HG02943 (cell line): ENCODE data around the gene PTPN9.
"Not testable (repeated sequence)": the region's sequence is repeated elsewhere in the genome, so short reads cannot be mapped to it uniquely, and the experiment has no call there.

Source experiments
- ATAC-seq: cut with Tn5 transposase; IDR thresholded peaks from one replicate; pipeline ENCODE4 v1.9.1; 2021; ENCODE audit warnings: mild to moderate bottlenecking, low read depth, moderate library complexity; ENCODE audit not compliant: unreplicated experiment

Gene PTPN9

GRCh38 chr15:75578948-75579920 is at the start of gene PTPN9:
Gene PTPN9 (minus strand): TSS chr15:75579315. CDS start chr15:75578776, 539 bp downstream.
- ATAC-seq = no peak

DNA sequence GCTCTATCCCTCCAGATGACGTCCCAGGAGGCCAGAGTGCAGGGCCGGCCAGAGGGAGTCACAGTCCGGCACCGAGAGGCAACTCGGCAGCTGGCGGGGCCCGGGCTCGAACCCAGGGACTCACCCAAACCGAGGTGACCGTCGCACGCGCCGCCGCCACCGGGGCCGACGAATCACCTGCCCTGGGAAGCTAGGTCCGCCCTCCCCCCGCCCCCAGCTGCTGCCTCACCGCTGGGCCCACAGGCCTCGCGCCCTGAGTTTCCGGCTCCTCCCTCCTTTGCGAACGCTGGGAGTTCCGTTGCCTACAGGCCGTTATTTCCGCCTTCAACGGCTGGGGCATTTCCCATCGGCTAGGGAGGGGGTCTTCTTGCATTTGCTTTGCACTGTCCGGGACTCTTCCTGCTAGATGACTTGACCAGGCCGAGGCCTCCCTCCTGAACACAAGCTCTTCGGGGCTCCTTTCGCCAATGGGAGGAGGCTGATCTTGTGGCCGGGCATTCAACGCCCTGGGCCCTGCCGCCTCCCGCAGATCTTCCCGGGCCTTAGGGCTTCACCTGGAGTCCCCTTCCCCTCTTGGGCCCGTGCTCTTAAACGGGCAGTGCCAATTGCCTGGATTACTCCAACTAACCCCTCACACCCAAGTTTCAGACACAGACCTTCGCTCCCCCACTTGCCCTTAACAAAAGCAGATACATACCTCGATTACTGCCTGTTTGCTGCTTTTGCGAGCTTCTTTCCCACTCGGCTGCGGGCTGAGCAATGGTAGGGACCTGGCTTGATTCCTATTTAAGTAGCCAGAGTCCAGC is 46.6 kb upstream of the PTPN9 start, which contains the start of gene SNUPN:
TSS of gene SNUPN (minus strand) at position 184 of the 806 bp plus-strand sequence. CDS start 4,674 bp downstream, outside the sequence.
- ATAC-seq = peak; percentile 79

GRCh38 chr15:75622505-75622904 is 43.4 kb upstream of the PTPN9 start:
- ATAC-seq = no peak

DNA sequence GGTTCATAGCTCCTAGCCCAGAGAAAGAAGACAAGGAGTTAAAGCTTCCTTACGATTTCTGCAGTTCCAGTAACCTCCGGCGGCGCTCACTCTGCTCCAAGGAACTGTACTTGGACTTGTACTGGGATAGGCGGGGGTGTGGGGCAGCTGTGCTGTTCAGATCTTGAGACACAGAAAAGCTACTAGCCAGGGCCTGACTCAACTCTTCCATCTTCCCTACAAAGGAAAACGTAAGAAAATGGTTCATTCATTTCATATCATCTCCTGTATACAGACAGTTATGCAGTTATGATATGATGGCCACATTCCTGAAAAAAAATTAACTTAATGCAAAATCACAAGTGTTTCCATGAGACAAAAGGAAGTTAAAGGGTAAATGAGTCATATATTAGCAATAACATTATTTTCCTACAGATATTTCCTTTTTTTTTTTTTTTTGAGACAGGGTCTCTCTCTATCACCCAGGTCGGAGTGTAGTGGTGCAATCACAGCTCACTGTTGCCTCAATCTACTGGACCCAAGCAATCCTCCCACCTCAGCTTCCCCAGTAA is 41.8 kb upstream of the PTPN9 start:
- ATAC-seq = no peak

DNA sequence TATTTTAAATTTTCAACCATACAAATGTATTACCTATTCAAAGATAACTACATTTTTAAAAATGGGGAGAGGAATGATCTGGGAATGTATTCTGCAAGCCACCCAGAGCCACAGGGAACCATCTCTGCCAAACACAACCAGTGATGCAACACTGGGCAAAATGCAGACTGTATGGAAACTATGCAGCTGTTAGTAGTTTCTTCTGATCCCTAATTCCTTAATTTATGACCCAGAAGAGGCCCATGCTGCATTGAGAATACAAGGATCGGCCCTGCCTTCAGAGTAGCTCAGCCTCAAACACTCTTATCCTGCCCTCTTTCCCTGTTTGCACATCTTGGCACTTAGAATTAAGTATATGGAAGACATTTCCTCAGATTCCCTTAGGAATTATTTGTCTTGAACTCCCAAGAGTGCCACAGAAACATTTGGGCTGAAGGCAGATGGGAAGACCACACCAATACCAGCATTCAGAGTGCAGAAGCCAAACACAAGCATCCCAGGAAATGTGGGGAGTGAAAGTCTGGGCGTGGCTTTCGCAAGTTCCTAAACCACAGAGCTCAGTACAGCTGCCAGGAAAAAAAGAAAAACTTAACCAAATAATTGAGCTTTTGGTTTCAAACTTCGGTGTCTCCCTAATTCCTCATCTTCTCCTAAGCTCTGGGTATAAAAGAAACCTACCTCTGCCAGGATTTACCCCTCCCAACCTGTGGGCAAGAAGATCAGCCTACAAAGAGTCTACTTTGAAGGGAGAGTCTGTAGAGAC is 41.1 kb upstream of the PTPN9 start:
- no peak for ATAC-seq

GRCh38 chr15:75616766-75617165 is 37.7 kb upstream of the PTPN9 start:
- no peak for ATAC-seq

DNA sequence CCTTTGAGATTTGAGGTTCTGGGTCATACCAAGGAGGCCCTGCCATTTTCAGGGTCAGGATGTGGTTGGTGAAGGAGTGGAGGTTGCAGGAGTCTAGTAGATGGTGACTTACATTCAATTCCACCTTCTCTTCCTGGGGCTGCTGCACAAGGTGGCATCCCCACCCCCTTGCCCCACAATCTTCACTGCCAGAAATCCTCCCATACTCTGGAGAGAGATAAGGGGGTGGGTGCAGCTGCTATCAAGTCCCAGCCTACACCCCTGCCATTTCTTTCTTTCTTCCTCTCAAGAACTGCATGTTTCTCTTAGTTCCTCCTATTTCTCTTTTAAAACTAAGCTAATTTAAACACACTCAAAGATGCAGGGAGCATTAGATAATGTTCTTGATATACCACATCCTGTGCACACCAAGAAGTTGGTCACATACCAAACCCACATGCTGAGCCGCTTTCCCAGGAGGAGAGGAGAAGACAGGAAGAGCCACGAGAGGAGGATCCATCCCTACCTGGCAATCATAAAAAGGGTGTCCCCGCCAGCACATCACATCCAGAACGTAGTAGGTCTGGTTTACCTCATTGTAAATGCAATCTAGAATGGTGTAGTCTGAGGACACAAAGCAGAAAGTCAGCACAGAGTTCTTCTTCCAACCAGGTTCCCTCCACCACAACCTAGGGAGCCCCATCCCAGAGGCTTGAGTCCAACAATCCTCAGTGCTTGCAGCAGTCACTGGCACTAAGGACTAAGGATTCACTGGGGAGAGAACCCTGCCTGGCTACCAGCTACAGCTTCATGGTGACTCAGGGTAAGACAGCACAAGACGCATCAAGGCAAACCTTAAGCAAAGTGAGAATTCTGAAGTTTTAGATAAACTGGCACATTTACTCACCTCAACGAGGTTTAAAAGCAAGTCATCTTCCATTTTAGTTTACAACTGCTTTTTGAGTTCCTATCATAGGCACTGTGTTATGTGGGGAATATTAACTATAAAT is 27.9 kb upstream of the PTPN9 start:
- ATAC-seq = no peak

DNA sequence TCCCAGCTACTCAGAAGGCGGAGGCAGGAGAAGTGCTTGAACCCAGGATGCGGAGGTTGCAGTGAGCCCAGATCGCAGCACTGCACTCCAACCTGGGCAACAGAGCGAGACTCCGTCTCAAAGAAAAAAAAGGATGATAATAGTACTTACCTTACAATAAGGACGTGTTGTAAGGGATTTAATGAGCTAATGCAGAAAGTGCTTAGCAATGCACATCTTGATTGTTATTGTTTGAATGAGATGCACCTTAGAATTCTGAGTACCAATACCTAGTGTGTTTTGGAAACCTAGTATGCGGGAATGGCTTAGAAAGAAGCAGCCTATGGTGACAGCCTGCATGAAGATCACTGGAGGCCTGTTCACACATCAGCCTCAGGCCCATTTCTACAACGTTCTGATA is 26.9 kb upstream of the PTPN9 start:
- no peak for ATAC-seq

GRCh38 chr15:75599401-75599800 is 20.3 kb upstream of the PTPN9 start:
- no peak for ATAC-seq

DNA sequence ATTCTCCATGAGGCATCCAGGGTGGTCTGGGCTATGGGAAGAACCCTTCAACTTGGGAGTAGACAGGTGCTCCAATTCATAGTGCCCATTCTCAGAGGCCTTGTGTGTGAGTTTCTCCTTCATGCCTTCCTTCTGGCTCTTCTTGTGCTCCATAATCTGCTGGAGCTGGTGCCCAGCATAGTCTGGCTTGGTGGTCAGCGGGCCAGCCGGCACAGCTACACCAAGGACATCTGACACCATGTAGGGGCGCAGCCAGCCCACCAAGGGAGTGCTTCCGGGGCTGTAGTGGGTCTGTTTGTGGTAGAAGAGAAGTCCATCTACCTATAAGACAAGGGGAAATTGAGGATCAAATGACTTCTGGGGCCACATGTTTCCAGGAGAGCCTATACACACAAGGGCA is 19.2 kb upstream of the PTPN9 start:
- no peak for ATAC-seq

DNA sequence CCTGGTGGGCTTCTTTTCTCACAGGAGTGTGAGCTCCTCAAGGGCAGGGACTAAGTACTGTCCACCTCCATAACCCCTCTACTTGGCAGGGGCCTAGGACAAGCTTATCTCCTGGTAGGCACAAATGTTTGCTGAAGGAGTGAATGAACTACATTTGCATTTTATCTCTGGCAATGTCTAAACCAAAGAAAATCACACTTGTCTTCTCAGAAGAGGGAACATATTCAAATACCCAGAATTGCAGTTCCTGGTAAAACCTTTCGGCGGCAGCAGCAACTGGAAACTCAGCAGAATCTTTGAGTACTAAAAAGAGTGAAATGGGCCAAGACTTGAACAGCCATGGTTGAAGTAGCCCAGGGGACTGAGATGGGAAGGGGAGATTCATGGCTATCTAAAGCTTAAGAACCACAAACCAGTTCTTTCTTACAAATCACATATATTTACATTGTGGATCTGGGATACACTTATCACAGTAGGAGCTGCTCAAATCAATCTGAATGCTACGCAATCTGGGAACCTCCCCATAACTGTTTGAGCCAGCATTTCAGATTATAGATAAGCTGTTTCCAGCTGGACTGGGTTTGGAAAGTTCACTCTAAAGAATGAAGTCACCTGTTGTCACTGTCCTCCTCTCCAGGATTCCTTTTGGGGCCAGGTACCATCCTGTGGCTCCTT is 18.7 kb upstream of the PTPN9 start:
- ATAC-seq = no peak

DNA sequence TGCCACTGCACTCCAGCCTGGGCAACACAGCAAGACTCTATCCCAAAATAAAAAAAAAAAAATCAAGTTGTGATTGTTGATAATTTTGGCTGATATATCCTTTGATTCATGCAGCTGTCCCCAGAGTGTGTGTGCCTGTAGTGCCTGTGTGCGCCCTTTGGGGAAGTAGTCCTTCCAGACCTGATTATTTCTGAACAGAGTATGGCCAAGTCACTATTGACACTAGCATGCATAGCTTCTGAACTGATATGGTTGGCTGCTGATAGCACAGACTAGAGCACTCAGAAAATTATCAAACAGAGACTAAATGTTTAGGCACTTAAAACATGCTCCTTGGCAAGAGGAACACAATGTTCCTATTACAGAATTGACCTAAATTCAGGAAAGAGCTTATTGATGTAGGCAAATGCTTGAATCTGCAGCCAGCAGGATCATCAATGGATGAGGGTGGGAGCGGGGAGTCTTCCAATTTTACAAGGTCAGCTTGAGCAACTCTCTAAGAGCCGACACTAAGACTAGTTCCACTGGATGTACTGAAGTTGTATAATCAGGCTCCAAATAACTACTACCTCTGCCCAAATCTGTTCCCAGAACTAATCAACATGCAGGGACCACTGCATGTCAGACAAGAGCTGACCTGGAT is 17.7 kb upstream of the PTPN9 start:
- no peak for ATAC-seq

- ATAC-seq = no peak
Observed at GRCh38 chr15:75594276-75594675, 15.2 kb upstream of the PTPN9 start.

- no peak for ATAC-seq
Observed at GRCh38 chr15:75591655-75592364, 12.7 kb upstream of the PTPN9 start.

GRCh38 chr15:75590239-75590638 is 11.1 kb upstream of the PTPN9 start:
- ATAC-seq = no peak

DNA sequence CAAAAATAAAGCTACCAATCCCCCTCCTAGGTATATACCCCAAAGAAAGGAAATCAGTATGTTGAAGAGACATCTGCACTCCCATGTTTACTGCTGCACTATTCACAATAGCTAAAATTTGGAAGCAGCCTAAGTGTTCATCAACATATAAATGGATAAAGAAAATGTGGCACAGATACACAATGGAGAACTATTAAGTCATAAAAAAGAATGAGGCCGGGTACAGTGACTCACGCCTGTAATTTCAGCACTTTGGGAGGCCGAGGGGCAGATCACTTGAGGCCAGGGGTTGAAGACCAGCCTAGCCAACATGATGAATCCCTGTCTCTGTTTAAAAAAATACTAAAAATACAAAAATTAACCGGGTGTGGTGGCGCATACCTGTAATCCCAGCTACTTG is 10.0 kb upstream of the PTPN9 start:
- no peak for ATAC-seq

DNA sequence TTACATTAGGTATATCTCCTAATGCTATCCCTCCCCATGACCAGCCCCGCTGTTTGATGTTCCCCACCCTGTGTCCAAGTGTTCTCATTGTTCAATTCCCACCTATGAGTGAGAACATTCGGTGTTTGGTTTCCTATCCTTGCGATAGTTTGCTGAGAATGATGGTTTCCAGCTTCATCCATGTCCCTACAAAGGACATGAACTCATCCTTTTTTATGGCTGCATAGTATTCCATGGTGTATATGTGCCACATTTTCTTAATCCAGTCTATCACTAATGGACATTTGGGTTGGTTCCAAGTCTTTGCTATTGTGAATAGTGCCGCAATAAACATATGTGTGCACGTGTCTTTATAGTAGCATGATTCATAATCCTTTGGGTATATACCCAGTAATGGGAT is 7.3 kb upstream of the PTPN9 start:
- not testable (repeated sequence) for ATAC-seq
